GM23338 (cell line): ENCODE measurements around the gene FHOD1. TPM values are rescaled to one million over a fixed set of nuclear protein-coding genes. Genes with fewer than 3 reads are reported as not detected.

Experiments used
- ATAC-seq: fragments of 200-7000 bp; cut with Tn5 transposase; 3 replicates; pipeline ENCODE4 v1.9.1; 2020
- DNase-seq: peaks from one replicate; pipeline ENCODE4 v3.0.0-alpha.2; 2015; ENCODE audit warnings: low spot score
- H2AFZ ChIP-seq: fragments of 200-600 bp; sonication (generic); 2 replicates; pipeline ENCODE4 v1.8.0; 2016; ENCODE audit warnings: antibody characterized with exemption, mild to moderate bottlenecking, moderate library complexity
- H3F3A ChIP-seq: fragments of 200-600 bp; sonication (generic); replicated peaks from 2 replicates; pipeline ENCODE4 v1.8.0; 2017; ENCODE audit warnings: antibody characterized with exemption, mixed run types, low read depth
- H3K27ac ChIP-seq: fragments of 200-600 bp; sonication (generic); 2 replicates; pipeline ENCODE4 v1.6.1; 2016; ENCODE audit warnings: low read depth
- H3K27me3 ChIP-seq: fragments of 200-600 bp; sonication (generic); 2 replicates; pipeline ENCODE4 v1.8.0; 2016; ENCODE audit warnings: mild to moderate bottlenecking, mixed run types, moderate library complexity; ENCODE audit not compliant: insufficient read depth
- H3K36me3 ChIP-seq: fragments of 200-600 bp; sonication (generic); 2 replicates; pipeline ENCODE4 v1.8.0; 2016; ENCODE audit warnings: mild to moderate bottlenecking; ENCODE audit not compliant: insufficient read depth
- H3K4me1 ChIP-seq: fragments of 200-600 bp; sonication (generic); 2 replicates; pipeline ENCODE4 v1.8.0; 2016; ENCODE audit warnings: mild to moderate bottlenecking, moderate library complexity; ENCODE audit not compliant: insufficient read depth
- H3K4me2 ChIP-seq: fragments of 200-600 bp; sonication (generic); 2 replicates; pipeline ENCODE4 v1.7.1; 2017; ENCODE audit warnings: mixed run types
- H3K4me3 ChIP-seq: fragments of 200-600 bp; sonication (generic); 2 replicates; pipeline ENCODE4 v1.6.1; 2016; ENCODE audit warnings: mixed run types
- H3K79me2 ChIP-seq: fragments of 200-600 bp; sonication (generic); replicated peaks from 2 replicates; pipeline ENCODE4 v1.8.0; 2017; ENCODE audit warnings: mild to moderate bottlenecking; ENCODE audit not compliant: insufficient read depth
- H3K9me2 ChIP-seq: fragments of 200-600 bp; sonication (generic); 2 replicates; pipeline ENCODE4 v1.8.0; 2017; ENCODE audit not compliant: insufficient read depth
- H4K20me1 ChIP-seq: fragments of 200-600 bp; sonication (generic); replicated peaks from 2 replicates; pipeline ENCODE4 v1.8.0; 2017; ENCODE audit warnings: mild to moderate bottlenecking; ENCODE audit not compliant: insufficient read depth
- H3K27ac Mint-ChIP-seq: 2 replicates; pipeline ENCODE4 v1.8.0; 2020; ENCODE audit warnings: inconsistent platforms, mild to moderate bottlenecking, moderate library complexity, mixed read lengths
- H3K27me3 Mint-ChIP-seq: 3 replicates; pipeline ENCODE4 v1.8.0; 2022; ENCODE audit warnings: low read depth, mild to moderate bottlenecking, moderate library complexity, mixed read lengths, inconsistent platforms; ENCODE audit not compliant: insufficient read depth, poor library complexity
- H3K36me3 Mint-ChIP-seq: 3 replicates; pipeline ENCODE4 v1.8.0; 2021; ENCODE audit warnings: low read depth, mild to moderate bottlenecking, inconsistent platforms, moderate library complexity, mixed read lengths
- H3K4me1 Mint-ChIP-seq: 3 replicates; pipeline ENCODE4 v1.8.0; 2020; ENCODE audit warnings: mild to moderate bottlenecking, inconsistent platforms, mixed read lengths
- H3K4me3 Mint-ChIP-seq: 3 replicates; pipeline ENCODE4 v1.8.0; 2021; ENCODE audit warnings: moderate library complexity, mild to moderate bottlenecking, inconsistent platforms, mixed read lengths
- H3K9me3 Mint-ChIP-seq: 3 replicates; pipeline ENCODE4 v1.8.0; 2020; ENCODE audit warnings: moderate library complexity, mild to moderate bottlenecking, inconsistent platforms, mixed read lengths
- CTCF ChIP-seq, 2 experiments: fragments of 200-600 bp in 1 of 2; sonication (generic) in 1 of 2; conservative IDR thresholded peaks; 2 replicates each; pipeline versions ENCODE4 v1.5.1 to v1.6.1; 2016 to 2017; ENCODE audit warnings: antibody characterized with exemption in 2 of 2, low read depth in 2 of 2, mild to moderate bottlenecking in 2 of 2, moderate library complexity in 1 of 2
- ETS1 ChIP-seq: IDR thresholded peaks from 2 replicates; pipeline ENCODE4 v1.6.1; 2016; ENCODE audit warnings: antibody characterized with exemption
- EZH2phosphoT487 ChIP-seq: fragments of 200-600 bp; sonication (generic); IDR thresholded peaks from one replicate; pipeline ENCODE4 v1.8.1; 2018; ENCODE audit warnings: antibody characterized with exemption; ENCODE audit not compliant: unreplicated experiment
- JUNB ChIP-seq: IDR thresholded peaks from one replicate; pipeline ENCODE4 v1.6.1; 2016; ENCODE audit warnings: antibody characterized with exemption; ENCODE audit not compliant: unreplicated experiment
- POLR2AphosphoS5 ChIP-seq: IDR thresholded peaks from 2 replicates; pipeline ENCODE4 v1.6.1; 2016; ENCODE audit warnings: antibody characterized with exemption, low read depth
- STAT1 ChIP-seq: IDR thresholded peaks from one replicate; pipeline ENCODE4 v1.6.1; 2016; ENCODE audit warnings: antibody characterized with exemption; ENCODE audit not compliant: unreplicated experiment
- ZNF462 ChIP-seq: fragments of 250-450 bp; sonication (Bioruptor Pico); IDR thresholded peaks from 2 replicates; pipeline ENCODE4 v1.5.0; 2020; ENCODE audit warnings: mild to moderate bottlenecking, moderate library complexity
- polyA plus RNA-seq: library from polyadenylated mRNA; unstranded; fragments of >200 nt; fragmentation: Nextera tagmentation; extraction: Ambion mirVana; gene quantifications from 2 replicates; pipeline ENCODE4 v1.2.1, GENCODE V29; 2016
- total RNA-seq: library from RNA; depleted of rRNA; stranded (reverse); fragments of >200 nt; shearing (Covaris generic); gene quantifications from 2 replicates; pipeline ENCODE4 v1.2.3, GENCODE V29; 2014

The FHOD1 gene
- total and polyA plus RNA-seq, 2 experiments from 2014 or later = 26.2 to 52.7 TPM

GRCh38 chr16:67246756-67247191 is 507 bp downstream of the FHOD1 start (continued):
- TF ChIP-seq ZNF462 (CRISPR knock-in tag) = no peak
- peak; percentile 64; the same call in 1 of the 2 replicates for TF ChIP-seq POLR2AphosphoS5
- no peak for TF ChIP-seq STAT1
- TF ChIP-seq ETS1 = no peak
- no peak for TF ChIP-seq JUNB
- no peak for TF ChIP-seq EZH2phosphoT487

GRCh38 chr16:67246081-67246755 is 1.1 kb downstream of the FHOD1 start:
- Histone ChIP-seq H3K4me2 (peak overlapping the region; percentile 93), H3F3A (peaks cover 18% of the 10 kb centered on the region), H3K27me3 (peaks cover 34% of the 10 kb centered on the region), H3K36me3 (no peaks in the 10 kb centered on the region; the same call in 1 of the 2 replicates), H3K27ac (peak overlapping the region; percentile 94), H4K20me1 (no peaks in the 10 kb centered on the region; the same call in 1 of the 2 replicates), H3K9me2 (no peaks in the 10 kb centered on the region), H3K4me3 (peak overlapping the region; percentile 89), H3K79me2 (peaks cover 36% of the 10 kb centered on the region), H3K4me1 (peaks cover 31% of the 10 kb centered on the region), H2AFZ (peak overlapping the region; percentile 81; the same call in 1 of the 2 replicates)
- H3K27me3 Mint-ChIP-seq = peaks cover 31% of the 10 kb centered on the region
- H3K27ac Mint-ChIP-seq = peak overlapping the region; percentile 97
- H3K4me3 Mint-ChIP-seq = peak overlapping the region; percentile 90
- peak; percentile 89 for DNase-seq
- peaks cover 5% of the 10 kb centered on the region; the same call in 1 of the 3 replicates for H3K36me3 Mint-ChIP-seq
- peaks cover 49% of the 10 kb centered on the region for H3K4me1 Mint-ChIP-seq
- no peaks in the 10 kb centered on the region; the same call in 2 of the 3 replicates for H3K9me3 Mint-ChIP-seq
- TF ChIP-seq ETS1 (peak; percentile 65), POLR2AphosphoS5 (peak; percentile 64), CTCF (conservative IDR thresholded peaks at IDR 0.05; ENCODE audit: low read depth in 2 of 2) (peak; percentile 42 to 54), EZH2phosphoT487 (no peak)
- peak; percentile 45 for ATAC-seq
